ENCODE data around the gene FGF22. TPM values are rescaled to one million over a fixed set of nuclear protein-coding genes. Genes with fewer than 3 reads are reported as not detected.

Gene FGF22
- total and polyA plus RNA-seq, 7 donors = 0.14 to 0.42 (median 0.16) TPM; not detected in 2

GRCh38 chr19:615619-616018, 24.1 kb upstream of the FGF22 start:
- peaks cover 0 to 7% (median 0%) of the 10 kb centered on the region in 3 donors for H3K27me3 ChIP-seq (ENCODE audit: insufficient read depth in 3 of 3, low read length in 2 of 3)
- H3K27ac ChIP-seq = no peak overlapping the region
- no peak for TF ChIP-seq CTCF (IDR thresholded peaks at IDR 0.05)
- H3K4me1 ChIP-seq = no peaks in the 10 kb centered on the region
- whole genome bisulfite sequencing, 3 donors = 25 to 31% (median 28%) methylated on average over 28 to 33 of the region's 33 CpGs
- peaks cover 22 to 36% of the 10 kb centered on the region in 2 donors for H3K36me3 ChIP-seq (ENCODE audit: insufficient read depth in 1 of 2, low read depth in 1 of 2)
- H3K9me3 ChIP-seq = no peaks in the 10 kb centered on the region
- DNase-seq = no peak
- no peak overlapping the region for H3K4me3 ChIP-seq
- peak; percentile 16 to 60 (median 36) for ATAC-seq
- intact Hi-C loops (cut with DNase I) = no loop called here

- no peak for TF ChIP-seq CTCF (IDR thresholded peaks at IDR 0.05)
- 12 to 28% (median 13%) methylated on average over 20 to 89 of the region's 97 CpGs for WGBS, 3 donors
- H3K4me1 ChIP-seq = no peaks in the 10 kb centered on the region
- ATAC-seq = peak in 1 of 4 donors; percentile 14
- no peak overlapping the region for H3K4me3 ChIP-seq
- H3K9me3 ChIP-seq = no peaks in the 10 kb centered on the region
- H3K36me3 ChIP-seq (ENCODE audit: insufficient read depth in 1 of 2, low read depth in 1 of 2) = peaks cover 22 to 40% of the 10 kb centered on the region in 2 donors
- H3K27me3 ChIP-seq (ENCODE audit: insufficient read depth in 3 of 3, low read length in 2 of 3) = peaks cover 0 to 7% (median 0%) of the 10 kb centered on the region in 3 donors
- intact Hi-C loops (cut with DNase I) = no loop called here
- no peak for DNase-seq
- H3K27ac ChIP-seq = no peak overlapping the region
Observed at GRCh38 chr19:616062-616700, 23.5 kb upstream of the FGF22 start.

- no peak for DNase-seq
- H3K36me3 ChIP-seq (ENCODE audit: insufficient read depth in 1 of 2, low read depth in 1 of 2) = peaks cover 22 to 47% of the 10 kb centered on the region in 2 donors
- TF ChIP-seq CTCF (IDR thresholded peaks at IDR 0.05) = no peak
- no peak overlapping the region for H3K4me3 ChIP-seq
- H3K27ac ChIP-seq = no peak overlapping the region
- peak in 2 of 4 donors; percentile 10 to 21 for ATAC-seq
- 84 to 88% (median 87%) methylated on average over 54 to 58 of the region's 58 CpGs for WGBS, 3 donors
- no peaks in the 10 kb centered on the region for H3K4me1 ChIP-seq
- intact Hi-C loops (cut with DNase I) = no loop called here
- H3K9me3 ChIP-seq = no peaks in the 10 kb centered on the region
- peaks cover 0 to 7% (median 0%) of the 10 kb centered on the region in 3 donors for H3K27me3 ChIP-seq (ENCODE audit: insufficient read depth in 3 of 3, low read length in 2 of 3)
Observed at GRCh38 chr19:616747-617526, 22.7 kb upstream of the FGF22 start.

GRCh38 chr19:617551-618246, 22.0 kb upstream of the FGF22 start:
- Histone ChIP-seq H3K4me3 (no peak overlapping the region), H3K36me3 (ENCODE audit: insufficient read depth in 1 of 2, low read depth in 1 of 2) (peaks cover 22 to 55% of the 10 kb centered on the region in 2 donors), H3K4me1 (no peaks in the 10 kb centered on the region), H3K27me3 (ENCODE audit: insufficient read depth in 3 of 3, low read length in 2 of 3) (peaks cover 0 to 7% (median 0%) of the 10 kb centered on the region in 3 donors), H3K9me3 (no peaks in the 10 kb centered on the region), H3K27ac (no peak overlapping the region)
- intact Hi-C loops (cut with DNase I) = no loop called here
- no peak for TF ChIP-seq CTCF (IDR thresholded peaks at IDR 0.05)
- 88 to 89% (median 88%) methylated on average over 27 to 29 of the region's 29 CpGs for WGBS, 3 donors
- DNase-seq = no peak
- ATAC-seq = no peak

Measured in psoas muscle (tissue), 8 donors.